Kasumi-1 (cell line): Measurements from ENCODE around the gene ERFL.
"Not testable (repeated sequence)": the region's sequence is repeated elsewhere in the genome, so short reads cannot be mapped to it uniquely, and the experiment has no call there.

Source experiments
- DNase-seq, 2 experiments: peaks; one replicate each; lab custom pipeline; 2025; lab: John Stamatoyannopoulos, UW

Gene ERFL

GRCh38 chr19:41926763-41927496 is 1.3 kb downstream of the ERFL start:
- no peak for DNase-seq

- no peak for DNase-seq
These were observed 2.1 kb downstream of the ERFL start for GRCh38 chr19:41926028-41926762.

DNA sequence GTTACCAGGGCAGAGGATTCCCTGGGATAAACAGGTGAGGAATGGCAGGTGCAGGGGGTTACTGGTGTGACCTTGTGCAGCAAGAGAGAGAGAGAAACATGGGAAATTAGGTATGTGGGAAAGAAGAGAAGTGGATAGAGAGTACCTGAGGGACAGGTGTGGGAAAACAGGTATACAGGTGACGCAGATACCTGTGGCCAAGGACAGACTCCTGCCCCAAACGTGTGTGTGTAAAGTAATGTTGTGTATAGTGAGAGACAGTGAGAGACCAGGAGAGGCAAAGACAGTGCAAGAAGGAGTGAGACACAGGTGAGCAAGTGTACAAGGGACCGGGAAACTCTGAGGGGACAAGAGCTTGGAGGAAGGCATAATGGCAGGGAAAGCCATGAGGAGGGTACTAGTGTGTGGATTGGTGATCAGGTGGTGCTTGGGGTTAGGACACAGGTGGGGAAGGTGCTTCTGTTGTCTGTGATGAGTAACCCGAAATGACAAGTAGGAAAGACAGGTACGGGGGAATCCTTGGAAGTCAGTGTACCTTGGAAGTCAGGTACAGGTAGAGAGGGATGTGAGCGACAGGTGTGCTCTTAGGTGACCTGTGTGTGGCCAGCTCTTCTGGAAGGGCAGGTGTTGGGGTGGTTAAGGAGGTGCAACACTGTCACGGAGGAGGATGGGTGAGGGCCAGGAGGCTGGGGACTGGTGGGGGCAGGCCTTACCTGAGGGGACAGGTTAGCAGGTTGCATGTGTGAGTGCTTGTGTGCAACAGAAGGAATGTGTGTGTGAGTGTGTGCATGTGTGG is 2.8 kb downstream of the ERFL start:
- DNase-seq = no peak

GRCh38 chr19:41924151-41925145 is 3.8 kb downstream of the ERFL start:
- DNase-seq = no peak

DNA sequence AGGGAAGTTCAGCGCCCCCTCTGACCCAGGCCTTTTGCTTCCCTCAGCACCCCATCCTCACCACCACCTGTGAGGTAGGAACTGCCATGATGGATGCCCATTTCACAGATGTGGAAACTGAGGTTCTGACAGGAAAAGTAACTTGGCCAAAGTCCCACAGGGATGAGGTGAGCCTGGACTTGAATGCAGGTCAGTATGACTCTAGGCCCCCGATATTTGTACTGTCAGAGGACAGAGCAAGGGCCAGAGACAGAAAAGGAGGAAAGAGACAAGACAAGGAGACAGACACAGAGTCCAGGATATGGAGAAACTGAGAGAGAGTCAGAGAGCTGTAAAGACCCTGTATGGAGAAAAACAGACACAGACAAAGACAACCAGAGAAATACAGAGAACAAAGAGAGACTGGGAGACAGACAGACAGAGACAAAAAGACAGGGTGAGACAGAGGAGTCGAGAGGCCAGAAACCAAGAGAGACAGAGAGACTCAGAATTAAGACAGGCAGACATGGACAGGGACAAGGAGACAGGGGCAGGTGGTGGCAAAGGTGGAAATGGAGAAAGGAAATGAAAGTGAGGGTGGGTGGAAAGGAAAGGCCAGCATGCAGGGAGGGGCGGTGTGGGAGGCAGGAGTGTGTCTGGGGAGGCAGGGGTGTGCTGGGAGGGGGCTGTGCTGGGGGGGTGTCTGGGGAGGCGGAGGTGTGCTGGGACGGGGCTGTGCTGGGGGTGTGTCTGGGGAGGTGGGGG is 5.0 kb downstream of the ERFL start:
- no peak for DNase-seq

- no peak for DNase-seq
These were observed 5.7 kb downstream of the ERFL start for GRCh38 chr19:41922585-41922984.

DNA sequence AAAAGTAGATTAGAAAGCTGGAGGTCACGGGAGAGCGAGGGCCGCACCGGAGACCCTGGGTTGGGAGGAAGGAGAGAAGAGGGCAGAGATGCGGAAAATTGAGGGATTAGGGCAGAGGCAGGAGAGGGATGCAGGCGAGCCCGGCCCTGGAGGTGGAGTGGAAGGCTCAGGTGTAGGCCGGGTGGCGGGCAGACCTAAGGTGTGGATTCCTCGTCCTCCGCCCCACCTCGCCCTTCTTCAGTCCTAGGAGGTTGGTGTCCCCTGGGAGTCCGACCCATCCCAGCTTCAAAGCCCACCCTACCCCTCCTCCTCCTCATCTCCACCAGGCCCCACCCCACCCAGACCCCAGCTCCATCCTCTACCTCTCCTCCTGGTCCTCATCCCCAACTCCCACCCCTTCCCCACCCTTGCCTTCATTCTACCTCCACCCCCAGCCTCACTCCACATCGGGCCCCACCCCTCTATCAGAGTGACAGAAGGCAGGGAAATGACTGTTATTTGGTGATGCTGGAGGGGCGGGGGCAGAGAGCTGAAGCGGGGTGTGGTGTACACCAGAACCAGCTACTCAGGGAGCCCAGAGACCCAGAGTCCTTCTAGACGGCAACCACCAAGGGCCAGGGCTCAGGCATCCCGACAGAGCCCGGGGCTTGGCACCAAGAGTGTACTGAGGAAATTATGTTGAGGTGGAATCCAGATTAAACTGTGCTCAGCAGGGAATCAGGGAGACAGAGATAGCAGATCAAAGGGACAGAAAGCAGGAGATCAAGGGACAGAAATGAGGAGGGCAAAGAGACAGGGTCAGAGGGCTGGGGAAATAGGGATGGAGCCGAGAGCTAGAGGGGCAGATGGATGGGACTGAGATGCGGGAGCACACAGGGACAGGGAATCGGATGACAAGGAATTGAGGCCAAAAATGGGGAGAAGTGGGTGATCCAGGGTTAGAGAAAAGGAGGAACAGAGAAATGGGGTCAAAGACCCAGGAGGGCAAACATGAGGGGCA is 6.4 kb downstream of the ERFL start:
- DNase-seq = no peak

- peak; percentile 30 to 34 for DNase-seq
These were observed 7.2 kb downstream of the ERFL start for GRCh38 chr19:41920882-41921576.

- DNase-seq = no peak
These were observed 8.1 kb downstream of the ERFL start for GRCh38 chr19:41919948-41920712.

DNA sequence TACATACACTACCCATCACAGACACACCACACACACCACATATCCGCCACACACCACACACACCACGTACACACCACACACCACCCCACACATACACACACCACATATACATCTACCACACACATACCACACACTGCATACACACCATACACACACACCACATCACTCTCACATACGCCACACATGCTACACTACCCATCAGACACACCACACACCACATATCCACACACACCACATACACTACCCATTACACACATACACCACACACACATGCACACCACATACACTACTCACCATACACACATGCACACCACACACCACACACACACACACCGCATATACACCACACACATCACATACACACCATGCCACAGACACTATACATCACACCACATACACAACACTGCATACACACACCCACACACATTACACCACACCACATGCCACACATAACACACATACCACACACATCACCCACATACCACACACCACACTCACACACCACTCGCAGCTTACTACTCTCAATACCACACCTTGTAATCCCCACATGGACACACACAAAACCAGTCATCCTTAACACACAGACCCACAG is 9.5 kb downstream of the ERFL start:
- no peak for DNase-seq

DNA sequence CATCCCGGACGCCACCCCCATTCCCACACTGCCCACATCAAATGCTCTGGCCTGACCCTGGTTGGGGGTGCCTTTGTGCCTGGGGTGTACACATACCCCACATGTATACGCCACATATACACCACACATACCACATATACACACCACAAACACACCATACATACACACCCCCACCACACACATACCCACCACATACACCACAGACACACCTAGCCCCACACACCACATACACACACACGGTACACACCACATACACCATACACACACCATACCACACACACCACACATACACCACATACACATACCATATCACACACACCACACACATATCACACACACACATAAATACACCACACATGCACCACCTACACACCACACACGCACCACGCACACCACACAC is 10.2 kb downstream of the ERFL start:
- DNase-seq = no peak

GRCh38 chr19:41917676-41918075 is 10.6 kb downstream of the ERFL start:
- no peak for DNase-seq

- DNase-seq = no peak
These were observed 12.4 kb downstream of the ERFL start for GRCh38 chr19:41915776-41916414.

DNA sequence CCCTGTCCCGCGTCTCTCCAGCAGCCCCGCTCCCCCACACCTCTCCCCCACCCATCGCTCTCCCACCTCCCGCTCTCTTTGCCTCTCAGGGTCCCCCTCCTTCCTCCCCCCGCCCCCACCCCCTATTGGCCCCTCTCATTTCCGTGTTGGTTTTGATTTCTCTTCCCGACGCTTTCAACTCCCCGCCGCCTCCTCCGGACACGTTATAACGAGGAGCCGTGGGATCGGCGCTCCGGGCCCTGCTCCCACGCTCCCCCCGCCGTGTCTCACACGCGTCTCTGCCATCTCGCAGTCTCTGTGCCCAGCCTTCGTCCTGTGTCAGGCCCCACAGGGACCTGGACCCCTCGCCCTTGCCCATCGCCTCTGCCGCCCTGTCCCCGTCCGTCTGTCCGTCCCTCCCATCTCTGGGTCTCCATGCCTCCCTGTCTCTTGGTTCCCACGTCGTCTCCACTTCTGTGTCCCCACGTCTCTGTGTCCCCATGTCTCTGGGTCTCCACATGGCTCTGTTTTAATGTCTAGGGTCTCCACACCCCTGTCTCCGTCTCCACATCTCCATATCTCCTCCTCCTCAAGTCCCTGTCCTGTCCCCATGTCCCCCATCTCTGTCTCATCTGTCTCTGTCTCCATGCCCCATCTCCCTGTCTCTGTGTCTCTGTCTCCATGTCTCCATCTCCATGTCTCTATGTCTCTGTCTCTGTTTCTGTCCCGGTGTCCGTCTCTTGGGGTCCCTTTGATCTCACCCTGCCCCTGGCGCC is 13.1 kb downstream of the ERFL start:
- no peak for DNase-seq

DNA sequence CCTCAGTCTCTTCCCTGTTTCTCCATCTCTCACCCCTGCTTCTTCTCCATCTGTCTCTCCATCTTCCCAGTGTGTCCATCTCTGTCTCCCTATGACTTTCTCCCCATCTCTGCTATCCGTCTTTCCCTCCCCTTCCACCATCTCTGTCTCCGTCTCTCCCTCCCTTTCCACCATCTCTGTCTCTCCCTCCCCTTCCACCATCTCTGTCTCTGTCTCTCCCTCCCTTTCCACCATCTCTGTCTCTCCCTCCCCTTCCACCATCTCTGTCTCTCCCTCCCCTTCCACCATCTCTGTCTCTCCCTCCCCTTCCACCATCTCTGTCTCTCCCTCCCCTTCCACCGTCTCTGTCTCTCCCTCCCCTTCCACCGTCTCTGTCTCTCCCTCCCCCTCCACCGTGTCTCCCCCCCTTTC is 13.8 kb downstream of the ERFL start:
- DNase-seq = not testable (repeated sequence)
